Activated T-helper 9 cell treated with anti-CD3 and anti-CD28 coated beads, Interleukin-2, amount 50 U/mL, for 16 hours (primary cell): ENCODE measurements around the gene SDHAF3.
"Not testable (repeated sequence)": the region's sequence is repeated elsewhere in the genome, so short reads cannot be mapped to it uniquely, and the experiment has no call there.

Source experiments
- DNase-seq: peaks from one replicate; pipeline ENCODE4 v3.0.0-alpha.2; 2020; ENCODE audit warnings: low read depth

SDHAF3 gene

DNA sequence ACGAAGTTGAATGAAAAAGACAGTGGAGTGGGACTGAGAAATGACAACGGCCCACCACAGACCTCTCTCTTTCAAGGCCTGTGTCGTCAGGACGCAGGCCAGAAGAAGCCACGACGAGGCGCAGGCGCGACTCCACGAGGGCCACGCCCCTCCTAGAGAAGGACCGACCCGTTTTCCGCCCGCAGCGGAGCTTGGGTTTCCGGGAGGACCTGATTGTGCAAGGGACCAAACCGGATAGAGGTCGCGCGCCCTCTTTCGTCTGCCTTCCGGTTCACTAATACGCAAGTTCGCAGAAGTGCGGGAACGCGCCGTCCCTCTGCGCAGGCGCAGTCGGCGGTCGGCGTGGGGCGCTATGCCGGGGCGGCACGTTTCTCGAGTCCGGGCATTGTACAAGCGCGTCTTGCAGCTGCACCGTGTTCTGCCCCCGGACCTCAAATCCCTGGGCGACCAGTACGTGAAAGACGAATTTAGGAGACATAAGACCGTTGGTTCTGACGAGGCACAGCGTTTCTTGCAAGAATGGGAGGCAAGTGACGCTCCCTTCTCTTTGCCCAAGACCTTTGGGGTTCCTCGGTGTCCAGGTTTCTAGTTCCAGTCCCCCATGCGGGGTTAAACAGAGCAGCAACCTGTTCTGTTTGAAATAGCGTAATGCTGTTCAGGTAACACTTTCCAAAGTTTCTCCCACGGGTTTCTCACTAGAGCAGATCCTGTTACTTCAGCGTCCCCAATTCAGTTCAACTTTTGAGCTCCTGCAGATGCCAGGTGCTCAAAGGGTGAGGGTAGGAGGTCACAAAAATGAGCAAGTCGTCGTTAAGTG is at the start of gene SDHAF3:
SDHAF3 (plus strand) TSS at position 327 of the 817 bp plus-strand sequence; CDS start at position 353, 26 bp downstream.
- DNase-seq, result peak; percentile 98

DNA sequence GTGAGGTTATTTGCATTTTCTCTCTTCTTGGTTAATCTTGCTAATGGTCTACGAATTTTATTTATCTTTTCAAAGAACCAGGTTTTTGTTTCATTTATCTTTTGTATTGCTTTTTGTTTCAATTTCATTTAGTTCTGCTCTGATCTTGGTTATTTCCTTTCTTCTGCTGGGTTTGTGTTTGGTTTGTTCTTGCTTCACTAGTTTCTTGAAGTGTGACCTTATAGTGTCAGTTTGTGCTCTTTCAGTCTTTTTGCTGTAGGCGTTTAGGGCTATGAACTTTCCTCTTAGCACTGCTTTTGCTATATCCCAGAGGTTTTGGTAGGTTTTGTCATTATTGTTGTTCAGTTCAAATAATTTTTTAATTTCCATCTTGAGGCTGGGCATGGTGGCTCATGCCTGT is 45.5 kb upstream of the SDHAF3 start:
- not testable (repeated sequence) for DNase-seq

DNA sequence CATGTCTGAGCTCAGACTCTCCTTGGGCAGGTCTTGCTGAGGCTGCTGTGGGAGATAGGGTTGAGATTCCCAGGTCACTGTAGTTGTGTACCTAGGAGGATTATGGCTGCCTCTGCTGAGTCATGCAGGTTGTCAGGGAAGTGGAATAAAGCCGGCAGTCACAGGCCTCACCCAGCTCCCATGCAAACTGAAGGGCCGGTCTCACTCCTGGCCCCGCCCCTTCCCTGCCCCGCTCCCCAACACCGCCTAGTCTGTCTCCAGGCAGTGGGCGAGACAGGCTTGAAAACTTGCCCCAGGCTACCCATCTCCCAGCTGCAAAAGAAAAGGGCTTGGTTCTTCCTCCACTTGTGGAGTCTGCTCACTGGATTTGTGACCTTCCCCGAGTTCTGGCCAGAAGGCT is 41.6 kb upstream of the SDHAF3 start:
- no peak for DNase-seq

DNA sequence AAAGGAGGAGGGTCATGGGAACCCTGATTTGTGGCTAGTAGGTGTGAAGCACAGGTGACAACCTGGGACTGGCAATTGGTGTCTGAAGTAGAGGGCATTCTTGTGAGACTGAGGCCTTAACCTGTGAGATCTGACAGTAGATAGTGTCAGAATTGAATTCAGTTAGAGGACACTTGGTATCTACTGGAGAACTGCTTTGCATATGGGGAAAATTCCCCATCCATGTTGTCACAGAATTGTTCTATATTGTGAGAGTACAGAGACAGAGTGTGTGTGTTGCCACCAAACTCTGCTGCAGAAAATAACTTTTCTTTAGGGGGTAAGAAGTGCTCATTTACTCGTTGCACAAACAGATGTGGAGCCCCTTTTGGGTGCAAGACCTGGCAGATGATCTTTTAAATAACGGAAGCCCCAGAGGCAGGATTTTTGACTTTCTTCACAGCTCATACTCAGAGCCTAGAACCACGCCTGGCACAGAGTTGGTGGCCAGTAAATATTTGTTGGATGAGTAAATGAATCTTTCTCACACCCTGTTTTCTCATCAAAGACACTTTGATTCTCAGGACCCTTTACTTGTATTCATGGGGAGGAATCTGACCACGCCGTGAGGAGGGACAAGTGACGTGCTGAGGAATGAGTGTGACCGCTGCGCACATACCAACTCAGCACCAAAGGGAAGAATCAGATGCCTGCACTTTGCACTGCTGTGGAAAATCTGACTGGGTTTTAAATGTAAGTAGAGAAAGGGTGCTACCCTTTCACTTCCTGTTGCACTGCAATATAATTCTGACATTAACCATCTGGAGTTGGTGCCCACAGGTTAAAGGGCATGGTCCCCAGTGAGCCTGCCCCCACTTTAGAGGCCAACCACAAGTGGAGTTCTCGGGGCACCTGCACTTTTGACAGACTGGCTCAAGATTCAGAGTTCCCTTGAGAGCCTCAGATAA is 39.2 kb upstream of the SDHAF3 start:
- no peak for DNase-seq

DNA sequence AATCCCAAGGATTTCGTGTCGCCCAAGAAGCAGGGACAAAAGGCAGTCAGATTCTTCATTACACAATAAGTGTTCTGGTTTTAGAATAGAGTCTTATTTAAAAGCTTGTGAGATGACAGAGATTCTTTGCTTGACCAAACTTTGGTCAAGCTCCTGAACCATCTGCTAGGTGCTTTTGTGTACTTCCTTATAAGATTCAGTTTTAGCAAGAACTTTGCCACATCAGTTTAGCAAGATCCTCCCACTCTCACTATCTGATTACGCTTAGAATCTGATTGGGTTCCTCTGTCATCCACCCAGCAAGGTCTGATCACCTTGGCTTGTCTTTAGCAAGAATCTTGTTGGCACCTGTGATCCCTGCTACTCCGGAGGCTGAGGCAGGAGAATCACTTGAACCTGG is 38.2 kb upstream of the SDHAF3 start:
- no peak for DNase-seq

DNA sequence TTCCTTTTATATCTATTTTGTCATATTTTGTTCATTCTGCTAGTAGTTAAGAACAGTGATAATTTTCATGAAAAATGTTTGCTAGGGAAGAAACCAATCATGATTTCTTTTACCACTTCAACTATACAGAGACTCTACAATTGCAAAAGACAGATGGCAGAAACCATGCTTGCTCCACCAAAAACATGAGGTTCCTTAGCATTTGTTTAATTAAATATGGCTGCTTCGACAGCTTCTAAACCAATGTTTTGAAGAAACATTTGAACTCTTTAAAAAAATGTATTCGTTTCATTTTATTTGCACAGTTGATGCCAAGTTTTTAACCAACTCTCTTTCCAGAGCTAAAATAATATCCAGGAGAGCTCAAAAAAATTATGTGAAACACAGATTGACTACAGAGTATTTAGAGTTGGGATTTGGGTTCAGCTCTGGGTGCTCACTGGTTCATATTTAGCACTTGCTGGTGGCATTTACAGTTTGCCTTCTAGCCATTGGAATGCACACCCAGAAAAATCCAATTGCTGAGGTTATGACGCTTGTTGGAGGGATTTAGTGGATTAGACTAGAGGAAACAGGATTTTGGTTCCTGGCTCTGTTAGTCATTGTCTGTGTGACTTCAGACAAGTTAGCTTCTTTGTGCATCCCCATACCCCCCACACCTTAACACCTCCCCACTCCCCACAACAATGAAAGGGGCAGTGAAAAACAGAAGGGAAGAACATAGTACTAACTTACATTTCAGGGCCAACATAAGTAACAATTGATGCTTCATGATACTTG is 35.8 kb upstream of the SDHAF3 start:
- no peak for DNase-seq

DNA sequence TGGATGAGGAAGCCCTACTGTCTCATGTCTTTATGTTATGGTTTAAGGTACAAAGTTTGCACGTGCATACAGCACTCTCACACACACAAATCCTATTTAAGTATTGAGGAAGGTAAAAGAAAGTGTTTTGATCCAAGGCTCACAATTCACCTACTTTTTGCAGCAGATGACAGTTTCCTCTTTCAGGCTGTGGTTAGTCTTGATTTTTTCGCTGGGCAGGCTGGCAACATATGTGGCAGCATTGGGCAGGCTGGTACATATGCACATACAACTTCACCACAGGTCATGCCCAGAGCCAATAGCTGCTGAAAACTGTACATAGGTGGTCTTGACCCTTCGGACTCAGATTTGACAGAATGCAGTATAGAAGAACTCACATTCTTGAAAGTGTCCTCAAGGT is 29.1 kb upstream of the SDHAF3 start:
- DNase-seq, result no peak

DNA sequence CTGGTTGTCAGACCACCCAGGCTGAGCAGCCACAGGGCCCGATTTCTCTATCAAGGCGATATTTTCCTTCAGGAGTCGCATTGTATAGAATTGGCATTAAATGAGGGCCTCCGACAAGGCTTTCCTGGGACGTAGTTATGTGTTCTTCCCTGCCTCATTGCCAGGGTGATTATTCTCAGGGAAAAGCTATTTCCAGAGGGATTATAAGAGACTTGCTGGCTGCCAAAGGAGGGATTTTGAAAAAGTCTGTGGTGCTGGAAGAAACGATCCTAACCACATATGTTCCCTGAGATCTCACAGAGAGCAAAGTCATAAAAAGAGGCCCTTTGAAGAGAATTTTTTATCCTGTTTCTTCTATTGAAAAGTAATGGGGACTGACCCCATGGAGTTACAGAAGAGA is 27.7 kb upstream of the SDHAF3 start:
- no peak for DNase-seq

DNA sequence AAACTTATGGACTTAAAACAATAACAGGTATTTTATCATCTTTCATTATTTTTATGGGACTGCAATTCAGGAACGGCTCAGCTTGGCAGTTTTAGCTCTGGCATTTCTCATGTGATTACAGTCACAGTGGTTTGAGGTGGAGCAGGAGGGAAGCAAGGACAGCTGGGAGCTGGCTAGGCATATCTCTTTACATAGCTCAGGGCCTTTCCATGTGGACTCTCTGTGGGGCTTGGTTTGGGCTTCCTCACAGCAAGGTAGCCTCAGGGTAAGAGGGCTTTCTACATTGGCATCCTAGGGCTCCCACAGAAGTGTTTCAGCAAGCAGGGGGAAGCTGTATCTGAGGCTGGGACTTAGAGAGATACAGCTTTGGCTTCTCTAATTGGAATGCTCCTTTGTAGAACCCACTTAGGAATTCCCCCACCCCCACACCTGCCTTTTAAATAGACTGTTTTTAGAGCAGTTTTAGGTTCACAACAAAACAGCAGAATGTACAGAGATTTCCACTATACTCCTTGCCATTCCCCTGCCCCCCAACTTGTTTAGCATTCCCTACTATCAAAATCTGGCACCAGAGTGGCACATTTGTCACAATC is 26.6 kb upstream of the SDHAF3 start:
- DNase-seq, result no peak

DNA sequence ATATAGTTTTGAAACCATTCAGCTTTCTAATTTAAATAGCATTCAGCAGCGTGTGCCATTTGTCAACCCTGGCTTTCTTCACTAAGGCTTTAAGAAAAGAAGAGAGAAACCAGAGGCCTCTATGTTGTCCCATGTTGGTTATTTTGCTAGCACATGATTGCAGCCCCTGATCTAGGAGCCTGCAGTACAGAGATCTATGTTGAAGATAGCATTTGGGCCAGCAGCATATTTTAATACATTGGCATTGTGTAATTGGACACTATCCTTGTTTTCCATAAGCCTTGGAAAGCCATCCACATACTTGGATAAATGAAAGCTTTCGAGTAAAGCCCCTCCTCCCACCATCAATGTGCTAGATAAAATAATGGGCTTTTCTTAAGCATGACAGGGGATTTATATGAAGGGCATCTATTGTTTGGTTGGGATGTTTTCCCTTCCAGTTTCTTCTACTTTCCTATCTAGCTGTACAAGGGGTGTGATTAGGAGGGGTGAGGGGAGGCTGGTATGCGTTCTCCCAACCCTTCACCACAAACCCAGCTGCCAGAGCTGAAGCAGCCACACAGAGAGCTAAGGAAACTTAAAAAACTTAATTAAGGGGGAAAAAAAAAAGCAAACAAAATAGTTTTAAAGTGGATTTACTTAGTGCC is 23.1 kb upstream of the SDHAF3 start:
- no peak for DNase-seq

DNA sequence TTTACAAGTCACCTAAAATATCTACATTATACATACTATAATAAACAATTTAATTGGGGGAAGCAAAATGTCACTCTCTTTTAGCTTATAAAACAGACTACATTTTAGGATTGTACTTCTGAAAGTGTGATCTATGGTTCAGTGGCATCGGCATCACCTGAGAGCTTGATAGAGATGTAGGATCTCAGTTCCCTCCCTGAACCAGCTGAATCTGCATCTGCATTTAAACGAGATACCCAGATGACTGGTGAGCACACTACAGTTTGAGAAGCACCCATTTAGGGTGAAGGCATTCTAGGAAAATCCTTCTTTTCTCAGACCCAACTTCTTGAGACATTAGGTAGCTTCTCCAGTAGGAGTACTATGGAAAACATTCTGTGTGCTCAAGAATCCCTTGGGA is 21.5 kb upstream of the SDHAF3 start:
- no peak for DNase-seq

DNA sequence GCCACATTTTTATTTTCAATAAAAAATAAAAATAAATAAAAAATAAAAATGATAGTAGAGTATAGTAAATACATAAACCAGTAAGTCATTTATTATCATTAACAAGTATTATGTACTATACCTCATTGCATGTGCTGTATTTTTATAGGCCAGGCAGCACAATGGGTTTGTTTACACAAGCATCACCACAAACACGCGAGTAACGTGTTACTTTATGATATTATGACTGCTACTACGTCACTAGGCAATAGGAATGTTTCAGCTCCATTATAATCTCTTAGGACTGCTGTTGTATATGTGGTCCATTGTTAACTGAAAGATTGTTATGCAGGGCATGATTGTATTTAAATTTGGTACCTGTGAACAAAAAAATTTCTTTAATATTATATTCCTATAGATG is 20.8 kb upstream of the SDHAF3 start:
- DNase-seq, result no peak

DNA sequence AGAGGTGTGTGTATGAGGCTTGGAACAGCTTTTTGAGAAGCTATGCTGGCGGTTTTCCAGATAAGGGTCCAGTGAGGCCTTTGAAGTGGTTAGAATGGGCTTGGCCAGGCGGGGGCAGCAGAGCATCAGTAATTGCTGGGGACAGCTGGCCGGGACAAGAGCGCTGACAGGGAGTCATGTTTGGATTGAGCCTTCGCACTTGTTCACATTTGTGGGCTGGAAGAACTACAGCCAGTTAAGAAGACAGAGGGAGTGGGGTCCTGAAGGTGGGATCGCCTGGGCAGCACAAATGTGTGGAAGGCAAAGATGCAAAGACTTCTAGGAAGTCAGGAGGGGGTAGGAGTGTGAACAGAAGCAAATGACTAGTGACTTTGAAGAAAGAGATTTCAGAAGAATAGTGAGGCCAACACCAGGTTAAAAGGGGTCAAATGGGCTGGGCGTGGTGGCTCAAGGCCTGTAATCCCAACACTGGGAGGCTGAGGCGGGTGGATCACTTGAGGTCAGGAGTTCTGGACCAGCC is 12.7 kb upstream of the SDHAF3 start:
- DNase-seq, result peak; percentile 56

DNA sequence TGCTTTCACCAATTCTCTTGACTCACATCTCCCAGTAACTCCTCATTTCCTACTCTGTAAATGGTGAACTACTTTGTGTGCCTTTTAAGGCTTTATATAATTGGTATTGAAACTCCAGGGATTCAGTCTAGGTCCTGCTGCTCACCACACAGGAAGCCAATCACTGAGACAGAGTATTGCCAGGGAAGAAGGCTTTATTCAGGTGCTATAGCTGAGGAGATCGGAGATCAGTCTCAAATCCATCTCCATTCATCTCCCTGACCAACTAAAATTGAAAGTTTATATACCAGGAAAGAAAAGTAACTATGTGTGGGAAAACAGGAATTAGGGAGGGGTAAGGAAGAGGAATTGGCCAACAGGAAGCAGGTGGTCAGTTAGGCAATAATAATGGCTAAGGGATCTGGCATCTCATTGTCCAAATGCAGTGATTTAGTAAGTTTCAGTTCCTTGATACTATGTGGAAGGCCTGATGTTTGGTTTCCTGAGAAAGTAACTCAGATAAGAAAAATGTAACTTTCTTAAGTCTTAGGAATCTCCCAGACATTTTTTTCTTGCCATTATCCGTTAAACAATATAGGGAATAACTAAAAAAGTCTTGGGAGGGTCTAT is 10.2 kb upstream of the SDHAF3 start:
- DNase-seq, result no peak

DNA sequence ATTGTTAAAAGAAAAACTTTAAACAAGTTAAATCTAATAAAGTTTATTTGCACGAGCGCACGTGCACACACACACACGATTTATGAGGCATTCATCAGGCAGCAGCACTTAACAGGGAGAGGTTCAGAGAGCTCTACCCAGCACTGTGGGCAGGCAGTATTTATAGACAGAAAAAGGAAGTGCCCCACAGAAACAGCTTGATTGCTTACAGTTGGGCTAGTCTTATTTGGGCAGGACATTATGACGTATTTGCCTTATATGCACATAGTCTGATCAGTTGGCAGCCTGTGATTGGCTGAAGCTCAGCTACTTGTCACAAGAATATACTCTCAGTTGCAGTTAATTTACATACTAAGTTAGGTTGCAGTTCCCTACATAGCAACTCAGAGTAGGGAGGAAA is 1.2 kb upstream of the SDHAF3 start:
- DNase-seq, result no peak

DNA sequence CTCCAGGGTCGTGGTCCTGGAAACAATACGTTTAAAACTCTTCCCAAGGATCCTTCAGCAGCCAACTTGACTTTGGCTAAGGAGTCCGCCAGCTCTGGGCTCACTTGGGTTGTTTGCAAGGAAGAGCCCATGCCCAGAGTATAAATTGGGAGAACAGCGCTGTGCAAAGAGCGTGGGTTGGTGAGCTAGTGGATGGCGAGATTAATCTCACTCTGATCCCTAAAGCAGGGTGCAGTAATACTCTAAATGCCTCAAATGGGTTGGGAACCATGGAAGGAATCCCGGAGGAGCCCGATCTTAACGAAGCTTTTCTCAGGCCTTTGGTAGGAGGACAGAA is 495 bp upstream of the SDHAF3 start:
- no peak for DNase-seq

DNA sequence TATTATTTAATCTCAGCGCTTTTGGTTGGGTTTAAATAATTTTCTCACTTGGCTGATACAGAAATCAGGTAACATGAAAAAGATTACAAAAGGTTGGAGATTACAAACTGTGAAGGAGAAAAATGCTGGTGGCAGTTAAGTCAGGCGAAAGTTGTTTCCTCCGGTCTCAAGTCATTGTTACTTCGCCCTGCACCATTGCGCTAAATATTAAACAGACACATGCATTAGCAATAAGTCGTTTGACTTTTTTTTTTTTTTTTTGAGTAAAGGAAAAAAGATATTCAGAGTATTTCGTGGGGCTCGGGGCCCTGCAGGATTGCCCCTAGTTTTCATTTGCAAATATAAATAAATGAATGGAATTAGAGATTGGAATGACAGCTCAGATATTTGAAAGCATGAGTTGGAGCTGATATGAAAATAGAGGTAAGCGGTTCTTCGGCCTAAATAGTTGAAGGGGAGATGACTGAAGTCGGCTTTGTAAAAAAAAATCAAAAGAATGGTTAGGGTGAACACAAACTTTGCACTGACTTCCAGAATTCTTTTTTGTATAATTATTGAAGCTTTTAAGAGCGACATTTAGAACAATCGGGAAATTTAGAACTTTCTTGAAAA is 914 bp downstream of the SDHAF3 start:
- no peak for DNase-seq

DNA sequence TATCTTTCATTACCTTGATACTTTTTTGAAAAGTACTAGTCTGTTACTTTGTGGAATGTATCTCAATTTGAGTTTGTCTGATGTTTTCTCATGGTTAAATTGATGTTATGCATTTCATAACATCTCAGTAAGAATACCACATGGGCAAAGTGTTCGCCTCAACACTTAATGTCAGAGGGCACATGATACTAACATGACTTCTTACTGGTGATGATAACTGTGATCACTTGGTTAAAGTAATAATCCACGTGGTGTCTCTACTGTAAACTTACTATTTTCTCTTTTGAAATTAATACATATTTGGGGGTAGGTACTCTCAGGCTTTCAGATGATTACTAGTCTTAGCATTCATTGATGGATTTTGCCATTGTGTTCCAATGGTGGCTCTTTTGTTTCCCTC is 2.2 kb downstream of the SDHAF3 start:
- DNase-seq, result no peak

DNA sequence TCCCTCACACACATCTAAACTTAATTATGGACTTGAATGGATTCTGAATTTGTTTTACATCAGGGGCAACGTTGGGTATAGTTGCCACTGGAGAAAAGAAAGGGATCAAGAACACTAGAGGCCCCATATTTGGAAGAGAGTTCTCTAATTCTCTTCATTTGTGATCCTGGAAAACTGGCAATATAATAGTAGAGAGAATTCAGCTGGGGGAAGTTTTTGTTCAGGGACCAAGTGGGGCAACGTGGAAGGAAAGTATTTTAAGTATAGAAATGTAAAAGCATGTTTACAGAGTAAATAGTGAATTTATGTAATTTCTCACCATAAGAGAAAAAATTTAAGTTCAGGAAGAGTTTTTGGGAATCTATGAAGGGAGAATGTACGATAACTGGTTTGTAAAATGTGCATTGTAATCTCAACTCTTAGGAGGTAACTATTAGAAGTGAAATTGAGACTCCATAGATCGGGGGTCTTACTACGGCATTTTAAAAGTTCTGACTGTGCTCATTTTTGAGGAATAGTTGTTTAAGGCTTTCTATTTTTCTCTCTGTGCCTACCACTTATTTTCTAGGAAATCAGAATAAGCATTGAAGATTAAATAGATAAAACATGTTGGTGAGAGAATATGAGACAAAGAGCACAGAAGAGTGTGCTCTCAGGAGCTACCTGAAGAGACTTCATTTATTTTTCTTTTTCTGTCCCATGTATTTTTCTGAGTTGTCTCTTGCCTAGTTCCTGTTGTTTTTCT is 3.4 kb downstream of the SDHAF3 start:
- no peak for DNase-seq

DNA sequence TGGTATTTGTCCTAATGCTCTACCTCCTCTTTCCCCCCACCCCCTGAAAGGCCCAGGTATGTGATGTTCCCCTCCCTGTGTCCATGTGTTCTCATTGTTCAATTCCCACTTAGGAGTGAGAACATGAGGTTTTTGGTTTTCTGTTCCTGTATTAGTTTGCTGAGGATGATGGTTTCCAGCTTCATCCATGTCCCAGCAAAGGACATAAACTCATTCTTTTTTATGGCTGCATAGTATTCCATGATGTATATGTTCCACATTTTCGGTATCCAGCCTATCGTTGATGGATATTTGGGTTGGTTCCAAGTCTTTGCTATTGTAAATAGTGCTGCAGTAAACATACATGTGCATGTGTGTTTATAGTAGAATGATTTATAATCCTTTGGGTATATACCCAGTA is 5.6 kb downstream of the SDHAF3 start:
- DNase-seq, result not testable (repeated sequence)
